ENCODE results near the gene TGFBR3L. TPM values are rescaled to one million over a fixed set of nuclear protein-coding genes. Genes with fewer than 3 reads are reported as not detected.

The TGFBR3L gene
- total and polyA plus RNA-seq, 2 of the 8 experiments (the other 6 are each of a cell fraction or from before 2014, with no cell fraction given) = 3.1 to 3.7 TPM

DNA sequence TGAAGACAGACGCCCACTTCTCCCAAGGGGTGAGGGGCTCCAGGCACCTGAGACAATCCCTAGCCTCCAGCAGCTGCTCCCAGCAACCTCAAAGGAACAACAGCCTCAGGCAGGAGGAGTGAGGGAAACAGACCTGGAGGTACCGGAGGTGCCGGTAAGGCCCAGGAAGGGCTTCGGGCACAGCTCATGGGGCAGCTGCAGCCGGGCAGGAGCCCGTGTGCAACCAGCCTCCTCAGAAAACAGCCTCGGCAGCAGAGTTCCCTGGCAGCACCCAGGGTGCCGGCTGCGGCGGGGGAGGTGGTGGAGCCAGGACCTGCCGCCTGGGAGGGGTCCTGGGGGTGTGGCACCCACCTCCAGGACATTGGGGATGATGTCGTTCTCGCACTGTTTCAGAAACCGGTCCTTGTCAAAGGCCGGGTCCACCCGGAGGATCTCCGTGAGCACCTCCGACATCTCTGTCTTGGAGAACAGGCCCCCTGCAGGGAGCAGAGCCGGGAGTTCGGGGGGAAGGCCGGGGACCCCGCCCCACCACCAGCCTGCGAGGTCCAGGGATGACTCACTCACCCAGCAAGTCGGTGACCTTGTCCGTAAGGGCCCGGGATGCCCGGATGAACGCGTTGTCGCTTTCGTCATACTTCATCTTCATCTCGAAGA lies 17.8 kb downstream of the TGFBR3L start:
- no peak overlapping the region for H4K5ac ChIP-seq (ENCODE audit: insufficient read length, low read depth, low read length)
- no peak overlapping the region for H2BK20ac ChIP-seq (ENCODE audit: low read length)
- no peaks in the 10 kb centered on the region for H3K23me2 ChIP-seq (ENCODE audit: low read depth, low read length)
- TF ChIP-seq TAF1 (IDR thresholded peaks at IDR 0.05; ENCODE audit: low read depth, low read length) = no peak
- no peak for TF ChIP-seq CREB1 (IDR thresholded peaks at IDR 0.05)
- TF ChIP-seq YY1 (IDR thresholded peaks at IDR 0.05; ENCODE audit: low read depth, low read length) = no peak
- TF ChIP-seq SAP30 (IDR thresholded peaks at IDR 0.05; ENCODE audit: insufficient read depth, insufficient replicate concordance, low read length) = no peak
- no peak for TF ChIP-seq SP2 (IDR thresholded peaks at IDR 0.05; ENCODE audit: low read length)
- no peak for TF ChIP-seq CBX8 (IDR thresholded peaks at IDR 0.05; ENCODE audit: borderline replicate concordance, low read depth, low read length)
- no peaks in the 10 kb centered on the region for H3K79me1 ChIP-seq (ENCODE audit: low read depth, low read length)
- no peak overlapping the region for H2BK5ac ChIP-seq (ENCODE audit: low read depth, low read length)
- no peak overlapping the region for H3K4me2 ChIP-seq (ENCODE audit: insufficient read depth in 1 of 2, low read depth in 2 of 2, low read length in 2 of 2)
- H2AFZ ChIP-seq (ENCODE audit: low read length) = no peak overlapping the region
- POLR2A ChIA-PET (ENCODE audit: partially characterized antibody) = interaction anchor here (0.7 to 10.4 kb wide), 4 partner anchors 9 to 189 kb away, joined by 3 to 205 read pairs (median 10); partner anchors contain the start of genes SNAPC2 and TIMM44
- no peak overlapping the region for H2BK12ac ChIP-seq (ENCODE audit: low read depth, low read length)
- H3K14ac ChIP-seq (ENCODE audit: insufficient read length) = no peak overlapping the region
- DNase-seq (ENCODE audit: low read depth in 1 of 2, low spot score in 2 of 2) = no peak
- no peaks in the 10 kb centered on the region for H3K9me3 ChIP-seq (ENCODE audit: insufficient read depth in 2 of 2, low read depth in 1 of 2, low read length in 1 of 2)
- H3K9ac ChIP-seq (replicated peaks in 1 of 4; ENCODE audit: extremely low read depth in 1 of 4, low read depth in 3 of 4, low read length in 3 of 4) = no peak overlapping the region
- H3K27me3 ChIP-seq (replicated peaks in 1 of 4; ENCODE audit: control insufficient read depth in 3 of 4, extremely low read depth in 1 of 4, insufficient read depth in 3 of 4, low read length in 3 of 4) = no peaks in the 10 kb centered on the region
- H3K56ac ChIP-seq (replicated peaks; ENCODE audit: insufficient read length, low read depth, low read length) = no peak overlapping the region
- H3K4ac ChIP-seq (replicated peaks; ENCODE audit: insufficient read length, low read depth, low read length) = no peak overlapping the region
- no peak overlapping the region for H3K23ac ChIP-seq (ENCODE audit: insufficient read length)
- H4K91ac ChIP-seq (replicated peaks; ENCODE audit: insufficient read length, low read length) = no peak overlapping the region
- 96% methylated on average over 30 of the region's 32 CpGs; no CpG with 5 or more reads in 1 of the 2 experiments for WGBS, 2 experiments (ENCODE audit: extremely low coverage in 1 of 2, insufficient coverage in 1 of 2, insufficient read length in 1 of 2, insufficient replicate concordance in 2 of 2, low coverage in 1 of 2, low lambda C conversion rate in 2 of 2, missing lambda C conversion rate in 1 of 2)
- CTCF ChIA-PET (ENCODE audit: partially characterized antibody) = interaction anchor here (1.2 to 4.1 kb wide), 4 partner anchors 12 to 164 kb away, joined by 3 to 28 read pairs (median 4); partner anchors contain the start of genes SNAPC2 and TIMM44
- peaks cover 6 to 14% of the 10 kb centered on the region in 2 experiments for H4K20me1 ChIP-seq (replicated peaks in 1 of 2; ENCODE audit: control insufficient read depth in 1 of 2, insufficient read depth in 2 of 2, low read length in 2 of 2)
- H3K4me3 ChIP-seq (ENCODE audit: extremely low read depth in 1 of 4, insufficient read depth in 2 of 4, low read depth in 3 of 4, low read length in 4 of 4) = no peak overlapping the region
- H4K8ac ChIP-seq (ENCODE audit: extremely low read depth, insufficient read depth, low read length) = no peak overlapping the region
- no peak overlapping the region for H2AK5ac ChIP-seq (ENCODE audit: low read depth, low read length)
- peaks cover 26 to 68% (median 49%) of the 10 kb centered on the region in 4 experiments for H3K36me3 ChIP-seq (ENCODE audit: control insufficient read depth in 2 of 4, insufficient read depth in 4 of 4, low read length in 3 of 4)
- no peak overlapping the region for H2BK120ac ChIP-seq (replicated peaks; ENCODE audit: low read depth, low read length)
- no peaks in the 10 kb centered on the region for H3K79me2 ChIP-seq (ENCODE audit: control insufficient read depth in 1 of 2, insufficient read depth in 2 of 2, low read length in 2 of 2)
- H3K18ac ChIP-seq (ENCODE audit: extremely low read depth, low read length) = no peak overlapping the region
- FAIRE-seq = no peak
- no peak overlapping the region for H3K27ac ChIP-seq (ENCODE audit: low read depth, low read length)
- H2BK15ac ChIP-seq (ENCODE audit: low read length) = no peak overlapping the region
- no peaks in the 10 kb centered on the region; a peak in 1 of 7 replicates for H3K4me1 ChIP-seq (replicated peaks in 1 of 4; ENCODE audit: control insufficient read depth in 3 of 4, insufficient read depth in 4 of 4, low read length in 3 of 4)

Measured in H1 (cell line).